Mesenchymal stem cell (in vitro differentiated cells and primary cell): ENCODE results near the gene LIX1L.
A peak's percentile ranks its signal among the peaks of the same experiment; 100 is the strongest.
"Not testable (repeated sequence)": the region's sequence is repeated elsewhere in the genome, so short reads cannot be mapped to it uniquely, and the experiment has no call there.

Experiments
- DNase-seq: peaks from one replicate; pipeline ENCODE4 v3.0.0-alpha.2; 2013
- H2AFZ ChIP-seq: one replicate; pipeline ENCODE4 v1.6.1; 2013; ENCODE audit warnings: low read depth, mild to moderate bottlenecking, control low read depth, inconsistent platforms, low read length, moderate library complexity
- H2AK5ac ChIP-seq: 2 replicates; pipeline ENCODE4 v1.6.1; 2013; ENCODE audit warnings: low read length, moderate library complexity, mild to moderate bottlenecking, inconsistent platforms; ENCODE audit not compliant: severe bottlenecking
- H2BK120ac ChIP-seq: one replicate; pipeline ENCODE4 v1.6.1; 2013; ENCODE audit warnings: low read depth, mild to moderate bottlenecking, inconsistent platforms, low read length, moderate library complexity
- H2BK12ac ChIP-seq, 2 experiments: one replicate each; pipeline ENCODE4 v1.6.1; 2013; ENCODE audit warnings: inconsistent platforms in 2 of 2, low read length in 2 of 2, mild to moderate bottlenecking in 2 of 2, moderate library complexity in 2 of 2, control low read depth in 1 of 2
- H2BK15ac ChIP-seq: one replicate; pipeline ENCODE4 v1.6.1; 2013; ENCODE audit warnings: mild to moderate bottlenecking, low read depth, inconsistent platforms; ENCODE audit not compliant: poor library complexity, severe bottlenecking
- H2BK5ac ChIP-seq: 2 replicates; pipeline ENCODE4 v1.6.1; 2013; ENCODE audit warnings: low read depth, mild to moderate bottlenecking, low read length, control low read depth, inconsistent platforms; ENCODE audit not compliant: poor library complexity, severe bottlenecking
- H3K14ac ChIP-seq, 2 experiments: one replicate each; pipeline ENCODE4 v1.6.1; 2013; ENCODE audit warnings: inconsistent platforms in 2 of 2, low read length in 2 of 2, control low read depth in 1 of 2, mild to moderate bottlenecking in 1 of 2, moderate library complexity in 1 of 2
- H3K18ac ChIP-seq, 2 experiments: one replicate each; pipeline ENCODE4 v1.6.1; 2013; ENCODE audit warnings: inconsistent platforms in 2 of 2, low read length in 2 of 2, control low read depth in 1 of 2, low read depth in 1 of 2, mild to moderate bottlenecking in 1 of 2
- H3K23ac ChIP-seq, 2 experiments: one replicate each; pipeline ENCODE4 v1.6.1; 2013; ENCODE audit warnings: inconsistent platforms in 2 of 2, low read length in 2 of 2, mild to moderate bottlenecking in 2 of 2, moderate library complexity in 2 of 2, control low read depth in 1 of 2
- H3K27ac ChIP-seq: 2 replicates; pipeline ENCODE4 v1.5.1; 2013; ENCODE audit warnings: mild to moderate bottlenecking, moderate library complexity, low read length, control low read depth, inconsistent platforms; ENCODE audit not compliant: poor library complexity, severe bottlenecking
- H3K27me3 ChIP-seq, 2 experiments: 2 replicates each; pipeline versions ENCODE4 v1.6.1 to v1.7.0; 2013; ENCODE audit warnings: low read length in 2 of 2, mild to moderate bottlenecking in 2 of 2, moderate library complexity in 2 of 2, control low read depth in 1 of 2, inconsistent platforms in 1 of 2; ENCODE audit not compliant: control insufficient read depth in 1 of 2, insufficient read depth in 1 of 2
- H3K36me3 ChIP-seq, 2 experiments: 2 replicates each; pipeline versions ENCODE4 v1.6.1 to v1.7.0; 2013; ENCODE audit warnings: low read length in 2 of 2, control low read depth in 1 of 2, inconsistent platforms in 1 of 2, low read depth in 1 of 2, mild to moderate bottlenecking in 1 of 2; ENCODE audit not compliant: insufficient read depth in 2 of 2, control insufficient read depth in 1 of 2
- H3K4ac ChIP-seq, 2 experiments: one replicate each; pipeline ENCODE4 v1.6.1; 2013; ENCODE audit warnings: inconsistent platforms in 2 of 2, low read length in 2 of 2, mild to moderate bottlenecking in 2 of 2, moderate library complexity in 2 of 2, control low read depth in 1 of 2, low read depth in 1 of 2
- H3K4me1 ChIP-seq: 2 replicates; pipeline ENCODE4 v1.6.1; 2013; ENCODE audit warnings: low read depth, low read length, control low read depth; ENCODE audit not compliant: control insufficient read depth, insufficient read depth
- H3K4me2 ChIP-seq: 2 replicates; pipeline ENCODE4 v1.6.1; 2013; ENCODE audit warnings: low read length, mild to moderate bottlenecking, inconsistent platforms; ENCODE audit not compliant: poor library complexity, severe bottlenecking
- H3K4me3 ChIP-seq, 2 experiments: 2 replicates each; pipeline versions ENCODE4 v1.5.1 to v1.7.0; 2013; ENCODE audit warnings: low read length in 2 of 2, mild to moderate bottlenecking in 2 of 2, control low read depth in 1 of 2, low read depth in 1 of 2; ENCODE audit not compliant: insufficient read depth in 1 of 2
- H3K79me1 ChIP-seq: replicated peaks from 2 replicates; pipeline ENCODE4 v1.6.1; 2013; ENCODE audit warnings: mild to moderate bottlenecking, control low read depth, low read length, inconsistent platforms; ENCODE audit not compliant: poor library complexity, severe bottlenecking
- H3K9ac ChIP-seq: 2 replicates; pipeline ENCODE4 v1.7.0; 2013; ENCODE audit warnings: mild to moderate bottlenecking, low read length, moderate library complexity
- H3K9me3 ChIP-seq: 2 replicates; pipeline ENCODE4 v1.7.0; 2013; ENCODE audit warnings: mild to moderate bottlenecking, low read length; ENCODE audit not compliant: control insufficient read depth
- H4K8ac ChIP-seq: one replicate; pipeline ENCODE4 v1.6.1; 2013; ENCODE audit warnings: inconsistent platforms, mild to moderate bottlenecking, low read length, moderate library complexity
- H4K91ac ChIP-seq: one replicate; pipeline ENCODE4 v1.6.1; 2013; ENCODE audit warnings: mild to moderate bottlenecking, low read length, inconsistent platforms
- WGBS: methylation state at CpG from one replicate; pipeline ENCODE4 v1.1.7; 2013; ENCODE audit warnings: mixed read lengths; 5-methylcytosine and 5-hydroxymethylcytosine counted together

Gene LIX1L

DNA sequence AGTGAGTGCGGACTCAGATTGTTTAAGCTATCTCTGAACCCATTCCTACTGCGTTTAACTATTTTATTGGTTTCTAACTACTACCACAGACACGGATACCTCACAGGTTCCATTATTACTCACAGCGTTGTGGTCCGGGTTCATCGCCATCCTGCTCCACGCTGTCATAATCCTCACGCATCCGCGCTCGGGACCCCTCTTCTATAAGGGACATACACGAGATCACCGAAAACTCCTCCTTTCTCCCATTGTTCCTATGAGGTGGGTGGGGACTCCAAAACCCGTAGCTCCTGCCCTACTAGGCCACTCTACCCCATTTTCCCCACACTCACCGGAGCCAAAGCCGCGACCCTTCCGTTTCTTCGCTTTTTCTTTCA, 31.1 kb downstream of the LIX1L start:
- no peak overlapping the region for H2BK120ac ChIP-seq
- peak overlapping the region; percentile 93 for H3K9ac ChIP-seq
- H3K9me3 ChIP-seq = no peaks in the 10 kb centered on the region
- H3K18ac ChIP-seq = no peak overlapping the region
- peak overlapping the region; percentile 80 for H3K4me2 ChIP-seq
- peak overlapping the region in 1 of 2 experiments; percentile 68 for H3K4ac ChIP-seq
- no peak overlapping the region for H2BK5ac ChIP-seq
- no peak overlapping the region for H2AFZ ChIP-seq
- H4K91ac ChIP-seq = no peak overlapping the region
- DNase-seq = no peak
- no peak overlapping the region for H3K23ac ChIP-seq
- WGBS = 28% methylated on average over 19 of the region's 19 CpGs
- no peak overlapping the region for H2BK12ac ChIP-seq
- no peaks in the 10 kb centered on the region for H3K27me3 ChIP-seq
- H2BK15ac ChIP-seq = no peak overlapping the region
- no peak overlapping the region for H3K14ac ChIP-seq
- peak overlapping the region; percentile 78 to 91 for H3K4me3 ChIP-seq
- peak overlapping the region; percentile 95 for H3K27ac ChIP-seq
- H3K79me1 ChIP-seq = peaks cover 8% of the 10 kb centered on the region
- H3K36me3 ChIP-seq = peaks cover 9 to 33% of the 10 kb centered on the region in 2 experiments
- no peak overlapping the region for H4K8ac ChIP-seq
- no peak overlapping the region for H2AK5ac ChIP-seq
- peaks cover 4% of the 10 kb centered on the region for H3K4me1 ChIP-seq

DNA sequence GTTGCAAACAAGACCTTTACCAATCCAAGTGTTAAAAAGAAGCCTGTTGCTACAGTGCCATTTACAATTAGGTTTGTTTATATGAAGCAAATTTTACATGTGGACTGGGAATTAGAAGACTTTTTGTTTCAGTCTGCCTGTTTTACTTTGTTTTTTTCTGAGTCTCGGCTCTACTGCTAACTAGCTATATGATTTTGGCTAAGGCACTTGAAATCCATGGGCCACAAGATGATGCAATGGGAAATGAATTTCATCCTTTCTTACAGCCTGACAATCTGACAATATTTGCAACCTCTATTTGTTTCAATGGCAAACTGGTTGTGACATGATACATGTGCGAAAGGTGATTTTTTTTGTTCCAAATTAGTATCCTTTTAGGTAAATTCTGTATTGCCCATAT, 35.6 kb downstream of the LIX1L start:
- Histone ChIP-seq H3K4me3 (no peak overlapping the region), H3K4me2 (no peak overlapping the region), H3K9me3 (no peaks in the 10 kb centered on the region), H3K4me1 (peaks cover 17% of the 10 kb centered on the region), H2BK12ac (no peak overlapping the region), H4K91ac (no peak overlapping the region), H3K9ac (no peak overlapping the region), H3K23ac (no peak overlapping the region), H2AFZ (no peak overlapping the region), H2BK15ac (no peak overlapping the region), H2BK120ac (no peak overlapping the region), H2AK5ac (no peak overlapping the region), H4K8ac (no peak overlapping the region), H3K18ac (no peak overlapping the region), H3K27me3 (no peaks in the 10 kb centered on the region), H3K79me1 (peaks cover 16% of the 10 kb centered on the region), H2BK5ac (no peak overlapping the region), H3K27ac (no peak overlapping the region), H3K14ac (no peak overlapping the region), H3K4ac (no peak overlapping the region), H3K36me3 (peaks cover 6 to 26% of the 10 kb centered on the region in 2 experiments)
- DNase-seq = no peak
- WGBS = 86% methylated on average over 1 of the region's 2 CpGs

DNA sequence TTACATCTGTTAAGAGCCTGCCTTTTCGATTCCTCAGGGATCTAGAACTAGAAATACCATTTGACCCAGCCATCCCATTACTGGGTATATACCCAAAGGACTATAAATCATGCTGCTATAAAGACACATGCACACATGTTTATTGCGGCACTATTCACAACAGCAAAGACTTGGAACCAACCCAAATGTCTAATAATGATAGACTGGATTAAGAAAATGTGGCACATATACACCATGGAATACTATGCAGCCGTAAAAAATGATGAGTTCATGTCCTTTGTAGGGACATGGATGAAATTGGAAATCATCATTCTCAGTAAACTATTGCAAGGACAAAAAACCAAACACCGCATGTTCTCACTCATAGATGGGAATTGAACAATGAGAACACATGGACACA, 37.5 kb downstream of the LIX1L start:
- no CpG with 5 or more reads among the region's 4 CpGs for WGBS

DNA sequence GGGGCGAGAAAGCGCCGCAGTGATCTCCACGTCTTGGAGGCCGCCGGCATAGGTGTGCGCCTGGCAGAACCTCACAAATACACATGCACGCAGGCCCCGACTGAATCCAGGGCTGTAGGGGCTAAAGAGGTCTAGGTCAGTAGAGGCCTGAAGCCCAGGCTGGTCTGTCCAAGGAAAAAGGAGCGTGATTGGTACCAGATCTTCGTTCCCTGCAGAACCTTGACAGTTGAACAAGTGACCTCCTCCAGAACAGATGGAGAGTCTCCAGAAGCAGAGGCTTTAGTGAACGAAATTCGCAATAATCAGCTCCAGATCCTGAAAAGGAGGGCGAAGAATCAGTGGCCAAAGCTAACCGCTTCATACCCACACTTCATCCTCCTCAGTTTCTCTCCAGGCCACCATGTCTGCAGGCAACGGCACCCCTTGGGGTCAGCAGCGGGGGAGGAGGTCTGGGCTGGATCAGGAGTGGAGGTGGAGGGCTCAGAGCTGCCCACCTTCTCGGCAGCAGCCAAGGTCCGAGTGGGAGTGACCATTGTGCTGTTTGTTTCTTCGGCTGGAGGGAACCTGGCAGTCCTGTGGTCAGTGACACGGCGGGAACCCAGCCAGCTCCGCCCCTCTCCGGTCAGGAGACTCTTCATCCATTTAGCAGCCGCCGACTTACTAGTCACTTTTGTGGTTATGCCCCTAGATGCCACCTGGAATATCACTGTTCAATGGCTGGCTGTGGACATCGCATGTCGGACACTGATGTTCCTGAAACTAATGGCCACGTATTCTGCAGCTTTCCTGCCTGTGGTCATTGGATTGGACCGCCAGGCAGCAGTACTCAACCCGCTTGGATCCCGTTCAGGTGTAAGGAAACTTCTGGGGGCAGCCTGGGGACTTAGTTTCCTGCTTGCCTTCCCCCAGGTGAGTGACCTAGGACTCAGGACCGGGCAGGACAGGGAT, 38.6 kb downstream of the LIX1L start:
- peaks cover 13% of the 10 kb centered on the region for H3K79me1 ChIP-seq
- WGBS = 2% methylated on average over 32 of the region's 33 CpGs
- H3K18ac ChIP-seq = peak overlapping the region; percentile 79 to 97
- H3K23ac ChIP-seq = no peak overlapping the region
- H2BK5ac ChIP-seq = no peak overlapping the region
- peak overlapping the region; percentile 90 to 98 for H3K4me3 ChIP-seq
- peak overlapping the region; percentile 14 for H4K91ac ChIP-seq
- no peak overlapping the region for H2BK15ac ChIP-seq
- H3K4me2 ChIP-seq = peak overlapping the region; percentile 92
- peak overlapping the region; percentile 22 to 39 for H3K4ac ChIP-seq
- peak overlapping the region; percentile 98 for H3K27ac ChIP-seq
- H3K14ac ChIP-seq = no peak overlapping the region
- peak overlapping the region; percentile 34 for H2AK5ac ChIP-seq
- no peaks in the 10 kb centered on the region for H3K27me3 ChIP-seq
- peak overlapping the region; percentile 87 for H4K8ac ChIP-seq
- H3K36me3 ChIP-seq = peaks cover 2 to 40% of the 10 kb centered on the region in 2 experiments
- H2AFZ ChIP-seq = peak overlapping the region; percentile 96
- H3K4me1 ChIP-seq = peaks cover 17% of the 10 kb centered on the region
- H3K9ac ChIP-seq = peak overlapping the region; percentile 95
- H2BK12ac ChIP-seq = peak overlapping the region; percentile 14 to 59
- H2BK120ac ChIP-seq = peak overlapping the region; percentile 54
- no peaks in the 10 kb centered on the region for H3K9me3 ChIP-seq
- DNase-seq = peak; percentile 69

More for the DNA sequence above, 37.5 kb downstream of the LIX1L start:
- H2AK5ac ChIP-seq, H3K9me3 ChIP-seq, H2BK5ac ChIP-seq, H3K27ac ChIP-seq, H3K4ac ChIP-seq, H2BK120ac ChIP-seq, H3K14ac ChIP-seq, H3K4me2 ChIP-seq, H4K8ac ChIP-seq, H2BK12ac ChIP-seq, H3K27me3 ChIP-seq, H3K18ac ChIP-seq, H4K91ac ChIP-seq, H3K23ac ChIP-seq, H2AFZ ChIP-seq, DNase-seq, H2BK15ac ChIP-seq: not testable (repeated sequence)
- Histone ChIP-seq H3K9ac (peak overlapping the region; percentile 95), H3K36me3 (peaks cover 2 to 32% of the 10 kb centered on the region in 2 experiments), H3K4me1 (peaks cover 17% of the 10 kb centered on the region), H3K79me1 (peaks cover 13% of the 10 kb centered on the region), H3K4me3 (peak overlapping the region in 1 of 2 experiments; percentile 98)
